ENCODE measurements around the gene ELL3. TPM values are rescaled to one million over a fixed set of nuclear protein-coding genes. Genes with fewer than 3 reads are reported as not detected.

ELL3 gene
- total RNA-seq, 4 donors from 2014 or later, result 2.6 to 4.4 (median 3.1) TPM

GRCh38 chr15:43723151-43723550 is 53.6 kb downstream of the ELL3 start:
- TF ChIP-seq CTCF (IDR thresholded peaks at IDR 0.05; ENCODE audit: low read depth), result no peak

Small RNA genes lying within 50 kb of the gene (small RNA-seq; reads per million reads assigned to genes)
- not detected for gene MIR1282
- gene RNU6-354P, result not detected

Other genes with a start within 250 kb of the ELL3 start
- gene PPIP5K1, start 186.8 kb downstream of the ELL3 start, total RNA-seq, result 10 to 100 TPM; 10.6 to 37.2 (median 23.5) TPM
- gene CKMT1B, start 182.9 kb downstream of the ELL3 start, total RNA-seq, result under 1 TPM in 1 of 4 donors, not detected in 3; 0.68 TPM
- gene STRC, start 158.2 kb downstream of the ELL3 start, total RNA-seq, result under 1 TPM; 0.19 to 0.85 (median 0.27) TPM
- gene CATSPER2, start 128.1 kb downstream of the ELL3 start, total RNA-seq, result 1 to 10 TPM in 3 of 4 donors, under 1 TPM in 1; 0.88 to 3.7 (median 1.7) TPM
- gene CKMT1A, start 83.1 kb downstream of the ELL3 start, total RNA-seq, result not detected
- 100 to 1,000 TPM in 3 of 4 donors, 10 to 100 TPM in 1; 87.6 to 129 (median 121) TPM for gene PDIA3, start 30.5 kb downstream of the ELL3 start, total RNA-seq
- gene SERF2, start 15.4 kb upstream of the ELL3 start, total RNA-seq, result 1,000 to 10,000 TPM in 1 of 4 donors, 100 to 1,000 TPM in 3; 542 to 1,015 (median 749) TPM
- gene SERINC4, start 23.3 kb upstream of the ELL3 start, total RNA-seq, result not detected
- gene HYPK, start 23.6 kb upstream of the ELL3 start, total RNA-seq, result 10 to 100 TPM; 10.4 to 36.8 (median 15.9) TPM
- 10 to 100 TPM; 10.7 to 14.8 (median 12.9) TPM for gene MFAP1, start 47.7 kb upstream of the ELL3 start, total RNA-seq
- gene WDR76, start 50.0 kb upstream of the ELL3 start, total RNA-seq, result 1 to 10 TPM; 4.7 to 9.7 (median 6.8) TPM

All from subcutaneous adipose tissue (tissue), 4 donors.